OCI-LY3 (cell line): ENCODE measurements around the gene ZNF106.

Experiments
- EZH2phosphoT487 ChIP-seq: fragments of 200-600 bp; shearing (Covaris generic); IDR thresholded peaks from 2 replicates; pipeline ENCODE4 v1.6.1; 2018; ENCODE audit warnings: antibody characterized with exemption, mixed run types, low read depth
- TF ChIP-seq, protein P1 (sequence below): fragments of 200-600, 300-600 bp; sonication (generic); IDR thresholded peaks from 2 replicates; pipeline ENCODE4 v1.5.1; 2014; ENCODE audit warnings: antibody characterized with exemption, low read length, low read depth

GRCh38 chr15:42483677-42484076, 7.3 kb downstream of the ZNF106 start:
- TF ChIP-seq, protein P1, sequence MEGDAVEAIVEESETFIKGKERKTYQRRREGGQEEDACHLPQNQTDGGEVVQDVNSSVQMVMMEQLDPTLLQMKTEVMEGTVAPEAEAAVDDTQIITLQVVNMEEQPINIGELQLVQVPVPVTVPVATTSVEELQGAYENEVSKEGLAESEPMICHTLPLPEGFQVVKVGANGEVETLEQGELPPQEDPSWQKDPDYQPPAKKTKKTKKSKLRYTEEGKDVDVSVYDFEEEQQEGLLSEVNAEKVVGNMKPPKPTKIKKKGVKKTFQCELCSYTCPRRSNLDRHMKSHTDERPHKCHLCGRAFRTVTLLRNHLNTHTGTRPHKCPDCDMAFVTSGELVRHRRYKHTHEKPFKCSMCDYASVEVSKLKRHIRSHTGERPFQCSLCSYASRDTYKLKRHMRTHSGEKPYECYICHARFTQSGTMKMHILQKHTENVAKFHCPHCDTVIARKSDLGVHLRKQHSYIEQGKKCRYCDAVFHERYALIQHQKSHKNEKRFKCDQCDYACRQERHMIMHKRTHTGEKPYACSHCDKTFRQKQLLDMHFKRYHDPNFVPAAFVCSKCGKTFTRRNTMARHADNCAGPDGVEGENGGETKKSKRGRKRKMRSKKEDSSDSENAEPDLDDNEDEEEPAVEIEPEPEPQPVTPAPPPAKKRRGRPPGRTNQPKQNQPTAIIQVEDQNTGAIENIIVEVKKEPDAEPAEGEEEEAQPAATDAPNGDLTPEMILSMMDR = no peak
- no peak for TF ChIP-seq EZH2phosphoT487
